NCI-H146 treated with DMSO at 0.1 percent for 48 hours (cell line): ENCODE measurements around the gene UBE3B.
A peak's percentile ranks its signal among the peaks of the same experiment; 100 is the strongest.
"Not testable (repeated sequence)": the region's sequence is repeated elsewhere in the genome, so short reads cannot be mapped to it uniquely, and the experiment has no call there.

Experiments
- DNase-seq: peaks from one replicate; lab custom pipeline; 2025; ENCODE audit not compliant: unreplicated experiment; lab: John Stamatoyannopoulos, UW

Gene UBE3B

GRCh38 chr12:109473006-109473405, 4.4 kb upstream of the UBE3B start:
- no peak for DNase-seq

- not testable (repeated sequence) for DNase-seq
Measured at GRCh38 chr12:109473526-109474270, 3.7 kb upstream of the UBE3B start.

- DNase-seq: no peak
Measured at GRCh38 chr12:109475121-109475520, 2.3 kb upstream of the UBE3B start.

GRCh38 chr12:109475993-109476806, 1.2 kb upstream of the UBE3B start:
- peak; percentile 29 for DNase-seq

GRCh38 chr12:109476807-109477184, 638 bp upstream of the UBE3B start:
- peak; percentile 29 for DNase-seq

GRCh38 chr12:109477963-109478315, 505 bp downstream of the UBE3B start:
- DNase-seq: no peak

GRCh38 chr12:109479761-109480160, 2.3 kb downstream of the UBE3B start:
- DNase-seq: no peak

GRCh38 chr12:109480356-109480755, 2.9 kb downstream of the UBE3B start:
- no peak for DNase-seq

DNA sequence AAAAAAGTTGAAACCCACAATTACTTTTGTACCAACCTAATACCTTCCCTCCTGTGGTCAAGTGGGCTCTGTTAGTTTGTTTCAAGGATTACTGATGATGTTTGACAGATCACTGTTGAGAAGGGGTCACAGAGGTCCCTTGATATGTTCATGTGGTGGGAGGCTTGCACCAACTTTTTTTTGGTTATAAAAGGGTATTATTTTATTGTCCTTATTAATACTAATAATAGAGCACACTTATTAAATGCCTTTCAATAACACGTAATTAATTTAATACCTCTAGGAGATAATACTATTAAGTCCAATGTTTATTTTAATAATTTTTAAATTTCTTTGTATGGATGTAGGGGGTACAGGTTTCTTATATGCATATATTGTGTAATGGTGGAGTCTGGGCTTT, 4.4 kb downstream of the UBE3B start:
- DNase-seq: no peak

GRCh38 chr12:109482491-109482890, 5.1 kb downstream of the UBE3B start:
- no peak for DNase-seq

- DNase-seq: no peak
Measured at GRCh38 chr12:109482894-109483293, 5.5 kb downstream of the UBE3B start.

- DNase-seq: no peak
Measured at GRCh38 chr12:109483346-109483745, 5.9 kb downstream of the UBE3B start.

DNA sequence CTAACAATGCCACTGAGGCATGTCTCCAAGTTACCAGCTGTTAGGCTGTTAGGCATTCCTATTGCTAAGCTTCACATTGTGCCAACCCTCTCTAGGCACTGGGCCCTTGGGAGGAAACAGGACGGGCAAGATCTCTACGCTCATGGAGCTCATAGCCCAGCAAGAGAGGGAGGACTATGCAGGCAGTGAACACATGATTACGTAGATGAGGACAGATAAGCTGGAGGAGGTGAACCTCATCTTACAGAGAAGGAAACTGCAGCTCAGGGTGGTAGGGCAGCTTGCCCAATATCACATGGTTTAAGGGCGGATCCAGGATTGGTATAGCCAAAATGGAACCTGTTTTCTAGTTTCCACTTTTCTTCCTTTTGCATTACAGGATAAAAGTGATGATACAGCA, 7.8 kb downstream of the UBE3B start:
- DNase-seq: no peak

GRCh38 chr12:109487181-109488050, 10.0 kb downstream of the UBE3B start:
- no peak for DNase-seq

DNA sequence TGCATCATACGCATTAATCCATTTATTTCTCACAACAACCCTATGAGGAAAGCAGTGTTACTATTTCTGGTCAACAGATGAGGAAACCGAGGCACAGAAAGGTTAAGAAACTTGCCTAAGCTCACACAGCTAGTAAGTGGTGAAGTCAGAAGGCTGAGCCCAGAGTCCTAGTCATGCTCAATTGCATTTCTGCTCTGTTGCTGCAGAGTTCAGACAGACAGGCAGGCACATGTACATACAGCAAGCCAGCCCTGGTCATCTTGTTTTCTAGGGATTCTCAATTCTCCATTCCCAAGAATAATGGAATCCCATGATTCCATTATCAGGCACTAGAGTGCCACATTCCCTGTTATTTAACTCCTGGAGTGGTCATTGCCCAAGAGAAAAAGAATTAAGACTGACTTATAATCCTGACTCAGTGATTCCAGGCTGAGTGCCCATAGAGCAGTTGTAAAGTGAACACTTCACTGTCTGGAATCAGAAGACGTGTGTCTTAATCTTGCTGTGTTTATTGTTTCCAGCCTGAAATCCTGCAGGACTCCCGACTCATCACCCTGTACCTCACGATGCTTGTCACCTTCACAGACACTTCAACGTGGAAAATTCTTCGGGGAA, 10.7 kb downstream of the UBE3B start:
- no peak for DNase-seq

- DNase-seq: no peak
Measured at GRCh38 chr12:109489016-109489954, 11.9 kb downstream of the UBE3B start.

DNA sequence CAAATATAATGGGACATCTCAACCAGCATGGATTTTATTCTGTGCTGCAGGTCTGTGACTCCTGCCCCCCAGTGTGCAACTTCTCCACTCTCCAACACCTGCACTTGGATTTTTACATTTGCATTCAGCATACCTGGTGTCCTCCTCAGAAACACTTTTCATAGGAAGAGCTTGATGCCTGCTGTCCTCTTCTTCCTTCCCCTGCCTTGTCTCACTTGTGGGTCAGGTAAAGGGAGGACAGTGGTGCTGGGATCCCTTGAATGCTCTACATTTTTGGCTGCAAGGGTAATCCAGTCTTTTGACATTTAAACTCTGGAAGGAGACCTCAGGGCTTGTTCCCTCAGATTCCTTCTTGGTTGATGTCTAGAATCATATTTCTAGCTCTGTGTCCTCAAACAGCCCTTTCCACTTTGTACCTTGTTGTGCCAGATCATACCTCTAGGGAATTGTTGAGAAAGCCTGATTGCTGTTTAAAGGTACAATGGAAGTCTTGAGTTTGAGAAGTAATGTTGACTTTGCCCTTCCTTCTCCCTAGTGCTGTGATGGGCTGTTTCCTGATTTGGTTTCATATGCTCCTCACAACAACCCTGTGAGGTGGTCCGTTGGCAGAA, 12.6 kb downstream of the UBE3B start:
- DNase-seq: no peak

DNA sequence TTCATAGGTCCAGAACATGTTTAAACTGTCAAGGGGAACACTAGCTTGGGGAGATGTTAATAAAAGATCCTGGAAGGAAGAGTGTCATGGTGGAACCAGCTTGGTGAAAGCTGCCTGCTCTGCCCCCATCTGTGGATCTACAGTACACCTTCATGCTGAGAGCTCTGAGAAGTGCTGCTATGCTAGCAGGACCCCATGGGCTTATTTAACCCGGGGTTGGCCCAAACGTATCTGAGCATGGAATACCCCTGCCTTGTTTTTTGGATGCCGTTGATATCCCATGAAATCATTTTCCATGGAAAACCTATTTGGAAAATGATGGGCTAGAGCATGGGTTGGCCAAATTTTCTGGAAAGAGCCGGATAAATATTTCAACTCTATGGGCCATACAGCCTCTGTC, 14.2 kb downstream of the UBE3B start:
- DNase-seq: no peak

DNA sequence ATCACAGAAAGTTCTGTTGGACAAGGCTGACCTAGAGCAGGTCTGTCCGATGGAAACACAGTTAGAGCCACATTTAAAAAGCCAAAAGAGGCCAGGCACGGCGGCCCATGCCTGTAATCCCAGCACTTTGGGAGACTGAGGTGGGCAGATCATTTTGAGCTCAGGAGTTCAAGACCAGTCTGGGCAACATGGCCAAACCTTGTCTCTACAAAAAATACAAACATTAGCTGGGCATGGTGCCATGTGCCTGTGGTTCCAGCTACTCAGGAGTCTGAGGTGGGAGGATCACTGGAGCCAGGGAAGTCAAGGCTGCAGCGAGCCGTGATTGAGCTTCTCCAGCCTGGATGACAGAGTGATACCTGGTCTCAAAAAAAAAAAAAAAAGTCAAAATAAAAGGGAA, 14.9 kb downstream of the UBE3B start:
- no peak for DNase-seq

DNA sequence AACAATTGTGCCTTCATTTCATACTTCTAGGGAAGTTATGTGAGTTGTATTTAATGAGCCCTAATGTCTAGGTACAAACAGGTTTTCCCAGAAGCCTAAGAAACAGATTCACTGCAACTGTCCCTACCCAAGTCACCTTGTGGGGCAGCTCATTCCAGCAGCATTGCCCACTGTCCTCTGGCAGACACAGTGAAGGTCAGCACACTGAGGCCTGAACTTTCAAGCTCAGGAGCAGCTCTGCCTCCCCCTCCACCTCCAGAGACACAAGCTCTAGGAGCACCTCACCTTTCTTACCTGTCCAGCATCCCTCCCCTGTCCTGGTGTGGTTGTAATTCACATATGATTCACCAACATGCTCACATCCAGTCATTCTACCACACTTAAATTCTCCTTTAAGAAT, 15.7 kb downstream of the UBE3B start:
- no peak for DNase-seq
